ENCODE results near the gene EVI5L.
"Not testable (repeated sequence)": the region's sequence is repeated elsewhere in the genome, so short reads cannot be mapped to it uniquely, and the experiment has no call there.

The EVI5L gene

DNA sequence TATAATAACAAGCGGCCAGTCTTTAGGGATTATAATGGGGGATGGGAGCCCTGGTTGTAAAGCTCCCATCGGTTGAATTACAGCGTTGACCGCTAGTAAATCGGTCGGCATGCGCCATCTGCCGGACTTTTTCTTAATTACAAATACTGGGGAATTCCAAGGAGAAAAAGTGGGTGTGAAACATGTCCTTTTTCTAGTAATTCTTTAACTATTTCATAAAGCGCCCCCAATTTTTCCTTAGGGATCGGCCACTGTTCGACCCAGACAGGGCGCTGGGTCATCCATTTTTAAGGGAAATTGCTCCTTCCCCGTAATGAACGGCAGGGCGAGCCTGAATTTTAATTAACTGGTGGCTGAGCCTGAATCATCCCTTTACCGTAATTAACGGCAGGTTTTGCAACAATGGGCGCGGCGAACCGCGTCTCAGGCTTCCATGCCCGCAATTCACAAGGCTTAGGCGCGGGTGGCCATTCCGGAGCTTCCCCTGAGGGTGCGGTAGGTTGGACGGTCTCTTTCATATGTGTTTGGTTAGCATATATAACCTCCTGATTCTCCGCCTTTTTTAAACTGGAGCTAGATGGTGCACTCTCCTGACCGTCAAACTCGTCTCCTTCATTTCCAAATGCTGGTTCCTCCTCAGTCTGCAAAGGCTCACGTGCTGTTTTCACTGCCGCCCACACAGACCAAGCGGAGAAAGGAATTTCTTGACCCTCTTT lies 30.2 kb upstream of the EVI5L start:
- H3K4me3 Mint-ChIP-seq: no peak overlapping the region
- peaks cover 40% of the 10 kb centered on the region for H3K27me3 Mint-ChIP-seq (ENCODE audit: low read depth)
- H3K36me3 Mint-ChIP-seq (ENCODE audit: low read depth): no peaks in the 10 kb centered on the region
- DNase-seq (ENCODE audit: low spot score): peak; percentile 50
- peaks cover 8% of the 10 kb centered on the region for H3K9me3 Mint-ChIP-seq
- no peaks in the 10 kb centered on the region for H3K4me1 Mint-ChIP-seq (ENCODE audit: low read depth)
- no peak overlapping the region for H3K27ac Mint-ChIP-seq

DNA sequence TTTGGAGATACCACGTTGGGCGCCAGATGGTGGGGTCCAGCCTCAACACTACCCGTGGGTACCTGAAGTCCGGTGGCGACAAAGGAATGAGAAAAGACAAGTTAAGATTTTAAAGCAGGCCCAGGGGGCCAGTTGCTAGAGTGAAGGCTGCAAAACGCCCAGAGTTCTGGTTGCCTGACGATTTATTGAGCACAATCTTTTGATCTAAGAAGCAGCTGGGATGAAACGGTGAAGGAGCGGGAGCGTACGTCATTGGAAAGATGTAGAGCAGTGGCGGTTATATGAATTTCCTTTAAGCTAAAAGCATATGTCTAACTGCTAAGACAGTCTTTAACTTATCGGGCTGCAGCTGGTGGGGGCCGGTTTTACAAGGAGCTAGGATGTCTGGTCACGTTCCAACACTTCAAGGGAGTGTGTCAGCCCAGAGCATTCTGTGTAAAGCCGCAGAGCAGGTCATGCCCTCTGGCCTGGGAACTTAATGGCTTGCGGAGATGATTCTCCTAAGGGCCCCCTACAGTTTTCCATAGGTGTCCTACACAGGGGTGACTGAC lies 28.9 kb upstream of the EVI5L start:
- Mint-ChIP-seq H3K9me3 (peaks cover 8% of the 10 kb centered on the region), H3K27me3 (ENCODE audit: low read depth) (peaks cover 40% of the 10 kb centered on the region), H3K4me1 (ENCODE audit: low read depth) (no peaks in the 10 kb centered on the region), H3K27ac (no peak overlapping the region), H3K4me3 (no peak overlapping the region), H3K36me3 (ENCODE audit: low read depth) (no peaks in the 10 kb centered on the region)
- DNase-seq (ENCODE audit: low spot score): no peak

DNA sequence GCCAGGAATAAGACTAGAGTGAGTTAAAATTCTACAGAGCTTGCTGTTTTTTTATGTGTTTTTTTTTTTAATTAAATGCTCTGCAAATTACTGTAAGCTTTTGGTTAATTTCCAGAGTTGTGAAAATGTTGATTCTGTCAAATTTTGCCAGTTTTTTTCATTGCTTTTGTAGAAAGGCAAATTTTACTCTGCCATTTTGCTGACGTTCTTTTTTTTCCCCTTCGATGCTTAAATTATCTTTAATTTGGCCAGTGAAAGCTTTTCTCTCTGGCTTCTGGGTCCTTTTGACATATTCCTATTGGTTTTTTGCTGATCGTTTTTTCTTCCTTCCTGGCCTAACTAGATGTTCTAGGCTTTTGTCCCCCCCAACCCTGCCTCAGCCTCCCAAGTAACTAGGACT lies 23.8 kb upstream of the EVI5L start:
- DNase-seq (ENCODE audit: low spot score): no peak
- Mint-ChIP-seq H3K36me3 (ENCODE audit: low read depth) (no peaks in the 10 kb centered on the region), H3K27ac (no peak overlapping the region), H3K9me3 (peaks cover 25% of the 10 kb centered on the region), H3K4me3 (no peak overlapping the region), H3K27me3 (ENCODE audit: low read depth) (peaks cover 29% of the 10 kb centered on the region), H3K4me1 (ENCODE audit: low read depth) (peaks cover 7% of the 10 kb centered on the region)

DNA sequence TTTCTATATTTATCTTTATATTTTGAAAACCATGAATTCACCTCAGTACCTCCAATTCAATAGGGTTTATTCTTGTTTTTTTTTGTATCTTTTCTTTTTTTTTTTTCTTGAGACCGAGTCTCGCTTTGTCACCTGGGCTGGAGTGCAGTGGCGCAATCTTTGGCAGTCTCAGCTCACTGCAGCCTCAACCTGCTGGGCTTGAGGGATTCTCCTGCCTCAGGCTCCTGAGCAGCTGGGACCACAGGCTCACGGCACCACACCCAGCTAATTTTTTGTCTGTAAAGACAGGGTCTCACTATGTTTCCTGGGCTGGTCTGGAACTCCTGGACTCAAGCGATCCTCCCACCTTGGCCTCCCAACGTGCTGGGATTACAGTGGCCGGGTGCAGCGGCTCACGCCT lies 23.1 kb upstream of the EVI5L start:
- DNase-seq (ENCODE audit: low spot score): no peak
- Mint-ChIP-seq H3K4me3 (no peak overlapping the region), H3K9me3 (peaks cover 29% of the 10 kb centered on the region), H3K27ac (no peak overlapping the region), H3K36me3 (ENCODE audit: low read depth) (no peaks in the 10 kb centered on the region), H3K4me1 (ENCODE audit: low read depth) (peaks cover 7% of the 10 kb centered on the region), H3K27me3 (ENCODE audit: low read depth) (peaks cover 30% of the 10 kb centered on the region)

DNA sequence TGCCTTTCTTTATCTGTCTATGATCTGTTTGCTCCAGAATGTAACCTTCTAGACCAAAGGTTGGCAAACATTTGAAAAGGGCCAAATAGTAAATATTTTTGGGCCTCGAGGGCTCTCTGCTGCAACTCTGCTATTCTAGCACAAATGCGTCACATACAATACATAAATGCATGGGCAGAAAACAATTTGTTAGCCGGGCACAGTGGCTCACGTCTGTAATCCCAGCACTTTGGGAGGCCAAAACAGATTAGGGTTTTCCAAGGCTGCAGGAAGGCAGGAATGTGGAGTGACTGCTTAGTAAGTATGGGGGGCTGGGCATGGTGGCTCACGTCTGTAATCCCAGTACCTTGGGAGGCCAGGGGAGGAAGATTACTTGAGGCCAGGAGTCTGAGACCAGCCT lies 21.9 kb upstream of the EVI5L start:
- peaks cover 31% of the 10 kb centered on the region for H3K9me3 Mint-ChIP-seq
- no peak overlapping the region for H3K4me3 Mint-ChIP-seq
- H3K27me3 Mint-ChIP-seq (ENCODE audit: low read depth): peaks cover 27% of the 10 kb centered on the region
- H3K36me3 Mint-ChIP-seq (ENCODE audit: low read depth): no peaks in the 10 kb centered on the region
- H3K4me1 Mint-ChIP-seq (ENCODE audit: low read depth): peaks cover 7% of the 10 kb centered on the region
- H3K27ac Mint-ChIP-seq: no peak overlapping the region
- DNase-seq (ENCODE audit: low spot score): no peak

DNA sequence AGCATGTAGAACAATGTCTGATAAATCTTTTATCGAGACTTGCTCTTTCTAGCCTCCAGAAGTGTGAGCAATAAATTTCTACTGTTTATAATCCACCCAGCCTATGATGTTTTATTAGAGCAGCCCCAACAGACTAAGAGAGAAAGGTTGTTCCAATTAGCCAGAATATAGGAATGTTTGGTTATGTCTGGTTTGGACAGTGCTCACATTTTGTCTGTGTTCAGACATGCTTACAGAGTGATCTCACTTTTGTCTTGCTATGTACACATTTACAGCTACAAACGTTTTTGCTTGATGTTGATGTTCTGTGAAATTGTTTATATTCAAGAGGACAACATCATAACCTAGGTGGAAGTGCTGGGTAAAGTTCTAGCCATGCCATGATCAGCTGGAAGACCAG lies 18.0 kb upstream of the EVI5L start:
- no peak overlapping the region for H3K4me3 Mint-ChIP-seq
- H3K36me3 Mint-ChIP-seq (ENCODE audit: low read depth): peaks cover 3% of the 10 kb centered on the region
- H3K4me1 Mint-ChIP-seq (ENCODE audit: low read depth): peaks cover 11% of the 10 kb centered on the region
- peaks cover 45% of the 10 kb centered on the region for H3K9me3 Mint-ChIP-seq
- H3K27me3 Mint-ChIP-seq (ENCODE audit: low read depth): peaks cover 31% of the 10 kb centered on the region
- no peak overlapping the region for H3K27ac Mint-ChIP-seq
- no peak for DNase-seq (ENCODE audit: low spot score)

DNA sequence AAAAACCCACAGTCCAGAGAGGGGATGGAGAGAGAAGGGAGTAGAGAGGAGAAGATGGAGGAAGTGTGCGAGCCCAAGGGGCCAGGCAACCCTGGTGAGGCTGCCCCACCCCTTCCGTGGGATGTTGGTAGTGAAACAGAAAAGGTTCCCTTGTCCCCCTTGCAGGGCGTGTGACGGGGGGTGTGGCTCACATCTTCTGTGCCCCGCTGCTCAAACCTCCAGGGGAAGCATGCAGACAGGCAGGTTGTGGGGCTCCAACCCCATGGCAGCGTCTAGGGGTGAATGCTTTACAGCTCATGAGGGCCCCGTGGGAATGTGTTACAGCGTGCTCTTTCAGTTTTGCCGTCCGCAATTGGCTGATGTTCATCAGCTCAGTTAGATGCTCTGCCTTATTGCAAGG lies 14.7 kb upstream of the EVI5L start:
- DNase-seq (ENCODE audit: low spot score): no peak
- H3K27me3 Mint-ChIP-seq (ENCODE audit: low read depth): peaks cover 37% of the 10 kb centered on the region
- peaks cover 4% of the 10 kb centered on the region for H3K4me1 Mint-ChIP-seq (ENCODE audit: low read depth)

DNA sequence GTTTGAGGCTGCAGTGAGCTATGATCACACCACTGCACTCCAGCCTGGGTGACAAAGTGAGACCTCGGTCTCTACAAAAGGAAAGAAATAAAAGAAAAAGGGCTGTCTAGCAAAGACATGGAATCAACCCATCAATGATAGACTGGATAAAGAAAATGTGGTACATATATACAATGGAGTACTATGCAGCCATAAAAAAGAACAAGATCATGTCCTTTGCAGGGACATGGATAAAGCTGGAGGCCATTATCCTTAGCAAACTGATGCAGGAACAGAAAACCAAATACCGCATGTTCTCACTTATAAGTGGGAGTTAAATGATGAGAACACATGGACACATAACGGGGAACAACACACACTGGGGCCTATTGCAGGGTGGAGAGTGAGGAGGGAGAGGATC lies 14.0 kb upstream of the EVI5L start:
- peaks cover 37% of the 10 kb centered on the region for H3K27me3 Mint-ChIP-seq (ENCODE audit: low read depth)
- H3K36me3 Mint-ChIP-seq (ENCODE audit: low read depth); DNase-seq (ENCODE audit: low spot score); H3K4me3 Mint-ChIP-seq; H3K27ac Mint-ChIP-seq; H3K4me1 Mint-ChIP-seq (ENCODE audit: low read depth): not testable (repeated sequence)
- H3K9me3 Mint-ChIP-seq: peaks cover 40% of the 10 kb centered on the region

More for the DNA sequence above, 14.7 kb upstream of the EVI5L start:
- H3K27ac Mint-ChIP-seq: no peak overlapping the region
- H3K36me3 Mint-ChIP-seq (ENCODE audit: low read depth): peaks cover 3% of the 10 kb centered on the region
- H3K9me3 Mint-ChIP-seq: peaks cover 47% of the 10 kb centered on the region
- H3K4me3 Mint-ChIP-seq: no peak overlapping the region

DNA sequence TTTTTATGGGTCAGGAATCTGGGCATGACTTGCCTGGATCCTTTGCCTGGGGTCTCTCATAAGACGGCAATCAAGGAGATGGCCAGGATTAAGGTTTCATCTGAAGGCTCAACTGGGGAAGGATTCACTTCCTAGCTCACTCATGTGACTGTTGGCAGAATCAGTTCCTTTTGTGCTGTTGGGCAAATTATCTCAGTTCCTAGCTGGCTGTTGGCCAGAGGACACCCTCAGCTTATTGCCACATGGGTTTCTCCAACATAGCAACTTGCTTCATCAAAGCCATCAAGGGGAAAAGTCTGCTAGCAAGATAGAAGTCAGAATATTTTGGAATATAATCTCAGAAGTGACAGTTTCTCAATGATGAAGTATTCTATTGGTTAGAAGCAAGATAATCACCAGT lies 12.2 kb upstream of the EVI5L start:
- Mint-ChIP-seq H3K27ac (no peak overlapping the region), H3K9me3 (peaks cover 28% of the 10 kb centered on the region), H3K36me3 (ENCODE audit: low read depth) (peaks cover 3% of the 10 kb centered on the region), H3K4me3 (no peak overlapping the region), H3K27me3 (ENCODE audit: low read depth) (peaks cover 31% of the 10 kb centered on the region), H3K4me1 (ENCODE audit: low read depth) (peaks cover 4% of the 10 kb centered on the region)
- no peak for DNase-seq (ENCODE audit: low spot score)

DNA sequence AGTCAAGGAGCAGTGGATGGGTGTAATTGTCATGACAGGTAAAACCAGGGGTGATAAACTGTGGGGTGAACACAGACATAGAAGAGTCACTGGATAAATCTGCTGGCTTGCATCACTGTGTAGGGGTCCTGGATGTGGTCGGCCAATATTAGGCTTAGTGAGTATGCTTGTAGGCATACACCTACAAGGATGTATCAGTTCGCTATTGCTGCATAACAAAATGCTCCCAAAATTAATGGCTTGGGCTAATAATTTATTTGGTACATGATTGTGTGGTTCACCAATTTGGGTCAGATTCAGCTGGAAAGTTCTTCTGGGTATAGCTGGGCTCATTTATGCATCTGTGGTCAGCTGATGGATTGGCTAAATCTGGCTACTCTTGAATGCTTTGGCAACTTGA lies 11.2 kb upstream of the EVI5L start:
- Mint-ChIP-seq H3K4me1 (ENCODE audit: low read depth) (peaks cover 6% of the 10 kb centered on the region), H3K27me3 (ENCODE audit: low read depth) (peaks cover 32% of the 10 kb centered on the region), H3K4me3 (no peak overlapping the region), H3K27ac (no peak overlapping the region), H3K9me3 (peaks cover 28% of the 10 kb centered on the region), H3K36me3 (ENCODE audit: low read depth) (peaks cover 3% of the 10 kb centered on the region)
- no peak for DNase-seq (ENCODE audit: low spot score)

DNA sequence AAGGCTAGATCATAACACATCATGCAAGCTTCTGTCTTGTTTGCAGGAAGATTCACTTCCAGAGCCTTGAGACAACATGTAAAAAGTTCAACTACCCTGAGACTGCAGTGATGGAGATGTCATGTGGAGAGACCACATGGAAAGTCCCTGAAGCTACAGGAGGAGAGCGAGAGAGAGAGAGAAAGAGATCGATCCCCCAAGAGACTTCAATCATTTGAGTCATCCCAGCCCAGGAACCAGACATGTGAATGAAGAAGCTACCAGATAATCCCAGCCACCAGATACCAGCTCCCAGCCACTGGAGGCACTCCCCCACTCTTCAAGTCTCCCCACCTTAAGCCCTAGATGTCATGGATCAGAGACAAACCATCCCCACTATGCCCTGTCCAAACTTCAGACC lies 10.7 kb upstream of the EVI5L start:
- Mint-ChIP-seq H3K4me1 (ENCODE audit: low read depth) (peaks cover 6% of the 10 kb centered on the region), H3K4me3 (no peak overlapping the region), H3K27me3 (ENCODE audit: low read depth) (peaks cover 31% of the 10 kb centered on the region), H3K36me3 (ENCODE audit: low read depth) (peaks cover 3% of the 10 kb centered on the region), H3K27ac (no peak overlapping the region), H3K9me3 (peaks cover 23% of the 10 kb centered on the region)
- no peak for DNase-seq (ENCODE audit: low spot score)

DNA sequence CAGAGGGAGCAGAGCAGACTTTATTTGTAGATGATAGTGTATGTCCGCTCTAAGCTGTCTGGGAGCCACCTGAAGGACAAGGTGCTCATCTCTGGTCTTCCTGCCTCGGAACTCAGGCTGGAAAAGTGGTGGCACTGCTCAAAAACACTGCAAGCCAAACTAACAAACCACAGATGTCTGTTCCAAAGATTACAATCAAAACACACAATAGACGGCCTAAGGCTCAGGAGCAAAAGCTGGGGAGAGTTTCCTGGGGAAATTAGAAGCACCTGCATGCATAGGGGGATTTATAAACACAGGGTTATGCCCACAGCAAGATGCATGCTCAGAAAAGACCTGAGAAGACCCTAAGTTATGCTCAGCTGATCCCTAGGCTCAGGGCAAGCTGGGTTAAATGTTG lies 9.4 kb upstream of the EVI5L start:
- no peak for DNase-seq (ENCODE audit: low spot score)
- H3K9me3 Mint-ChIP-seq: peaks cover 23% of the 10 kb centered on the region
- H3K27ac Mint-ChIP-seq: no peak overlapping the region
- peaks cover 3% of the 10 kb centered on the region for H3K36me3 Mint-ChIP-seq (ENCODE audit: low read depth)
- H3K27me3 Mint-ChIP-seq (ENCODE audit: low read depth): peaks cover 28% of the 10 kb centered on the region
- no peak overlapping the region for H3K4me3 Mint-ChIP-seq
- peaks cover 2% of the 10 kb centered on the region for H3K4me1 Mint-ChIP-seq (ENCODE audit: low read depth)

DNA sequence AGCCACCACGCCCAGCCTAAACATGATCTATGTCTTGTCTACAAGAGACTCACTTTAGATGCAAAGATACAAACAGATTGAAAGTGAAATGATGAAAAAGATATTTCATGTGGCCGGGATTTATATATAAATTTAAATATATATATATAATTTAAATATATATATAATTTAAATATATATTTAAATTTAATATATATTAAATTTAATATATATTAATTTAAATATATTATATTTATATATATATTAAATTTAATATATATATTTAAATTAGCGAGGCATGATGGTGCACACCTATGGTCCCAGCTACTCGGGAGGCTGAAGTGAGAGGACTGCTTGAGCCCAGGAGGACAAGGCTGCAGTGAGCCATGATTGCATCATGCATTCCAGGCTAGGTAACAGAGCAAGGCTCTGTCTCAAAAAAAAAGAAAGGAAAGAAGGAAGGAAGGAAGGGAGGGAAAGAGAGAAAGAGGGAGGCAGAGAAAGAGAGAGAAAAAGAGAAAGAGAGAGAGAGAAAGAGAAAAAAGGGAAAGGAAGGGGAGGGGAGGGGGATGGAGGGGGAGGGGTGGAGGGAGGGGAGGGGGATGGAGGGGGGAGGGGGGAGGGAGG lies 7.0 kb upstream of the EVI5L start:
- Mint-ChIP-seq H3K27me3 (ENCODE audit: low read depth) (peaks cover 19% of the 10 kb centered on the region), H3K27ac (no peak overlapping the region), H3K9me3 (peaks cover 12% of the 10 kb centered on the region), H3K4me3 (no peak overlapping the region), H3K4me1 (ENCODE audit: low read depth) (peaks cover 2% of the 10 kb centered on the region), H3K36me3 (ENCODE audit: low read depth) (no peaks in the 10 kb centered on the region)
- no peak for DNase-seq (ENCODE audit: low spot score)

DNA sequence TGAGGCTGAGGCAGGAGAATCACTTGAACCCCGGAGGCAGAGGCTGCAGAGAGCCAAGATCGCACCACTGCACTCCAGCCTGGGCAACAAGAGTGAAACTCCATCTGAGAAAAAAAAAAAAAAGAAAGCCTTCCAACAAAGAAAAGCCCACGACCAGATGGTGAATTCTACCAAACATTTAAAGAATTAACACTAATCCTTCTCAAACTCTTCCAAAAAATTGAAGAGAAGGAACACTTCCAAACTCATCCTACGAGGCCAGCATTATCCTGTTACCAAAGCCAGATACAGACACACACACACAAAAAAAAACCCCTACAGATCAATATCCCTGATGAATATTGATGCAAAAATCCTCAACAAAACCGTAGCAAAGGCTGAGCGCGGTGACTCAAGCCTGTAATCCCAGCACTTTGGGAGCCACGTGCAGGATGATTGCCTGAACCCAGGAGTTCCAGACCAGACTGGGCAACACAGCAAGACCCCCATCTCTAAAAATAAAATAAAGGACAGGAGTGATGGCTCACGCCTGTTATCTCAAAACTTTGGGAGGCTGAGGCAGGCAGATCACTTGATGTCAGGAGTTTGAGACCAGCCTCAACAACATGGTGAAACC lies 6.2 kb upstream of the EVI5L start:
- no peaks in the 10 kb centered on the region for H3K36me3 Mint-ChIP-seq (ENCODE audit: low read depth)
- H3K27me3 Mint-ChIP-seq (ENCODE audit: low read depth): peaks cover 19% of the 10 kb centered on the region

More for the DNA sequence above, 6.2 kb upstream of the EVI5L start:
- Mint-ChIP-seq H3K4me3 (no peak overlapping the region), H3K9me3 (peaks cover 8% of the 10 kb centered on the region), H3K27ac (no peak overlapping the region), H3K4me1 (ENCODE audit: low read depth) (peaks cover 2% of the 10 kb centered on the region)
- DNase-seq (ENCODE audit: low spot score): no peak

Data from T-helper 2 cell treated with Interferon-gamma antibody and Interleukin-4, amounts not matched to agents 5 μg/mL and 100 μg/mL, for 36 hours (primary cell).